AG04449 (cell line): Measurements from ENCODE around the gene TMEM186.

Experiments used
- CTCF ChIA-PET: fragments of 350-600 bp; formaldehyde crosslinking; extraction: SDS; loops from one replicate; lab custom pipeline; 2021; ENCODE audit warnings: antibody characterized with exemption; lab: Yijun Ruan, JAX
- POLR2A ChIA-PET: fragments of 400-600, 350-600 bp; formaldehyde crosslinking; extraction: SDS; loops from one replicate; lab custom pipeline; 2020; ENCODE audit warnings: antibody characterized with exemption, inconsistent platforms; lab: Yijun Ruan, JAX
- DNase-seq: peaks from one replicate; pipeline ENCODE4 v3.0.0-alpha.2; 2010; ENCODE audit warnings: low read depth, low spot score
- H3K4me3 ChIP-seq: 2 replicates; pipeline ENCODE4 v1.5.1; 2011; ENCODE audit warnings: low read depth, mild to moderate bottlenecking, control low read depth, low read length
- CTCF ChIP-seq: IDR thresholded peaks from one replicate; pipeline ENCODE4 v1.5.1; 2011; ENCODE audit warnings: mild to moderate bottlenecking, moderate library complexity, low read length, control low read depth, inconsistent platforms; ENCODE audit not compliant: insufficient read depth; ENCODE audit errors: missing control alignments

Gene TMEM186

GRCh38 chr16:8768283-8768682 lies 29.2 kb downstream of the TMEM186 start:
- CTCF ChIA-PET, result no interaction called here
- no peak for TF ChIP-seq CTCF
- POLR2A ChIA-PET, result no interaction called here
- H3K4me3 ChIP-seq, result no peak overlapping the region
- DNase-seq, result no peak

- no peak for TF ChIP-seq CTCF
- ChIA-PET POLR2A (interaction anchor here (0.5 kb wide), 1 partner anchor 138 kb away, joined by 3 read pairs; no protein-coding TSS in a partner anchor), CTCF (no interaction called here)
- no peak for DNase-seq
- no peak overlapping the region for H3K4me3 ChIP-seq
These were observed 30.3 kb downstream of the TMEM186 start for GRCh38 chr16:8767176-8767575.

- TF ChIP-seq CTCF, result no peak
These were observed 32.8 kb downstream of the TMEM186 start for GRCh38 chr16:8764525-8765250.

GRCh38 chr16:8763899-8764298 lies 33.5 kb downstream of the TMEM186 start:
- POLR2A ChIA-PET, result no interaction called here
- H3K4me3 ChIP-seq, result no peak overlapping the region
- no peak for TF ChIP-seq CTCF
- no peak for DNase-seq
- CTCF ChIA-PET, result interaction anchor here (1.1 kb wide), 1 partner anchor 28 kb away, joined by 4 read pairs; no protein-coding TSS in a partner anchor

More at GRCh38 chr16:8764525-8765250, 32.8 kb downstream of the TMEM186 start:
- CTCF ChIA-PET, result interaction anchor here (1.1 kb wide), 1 partner anchor 27 kb away, joined by 4 read pairs; no protein-coding TSS in a partner anchor
- no peak overlapping the region for H3K4me3 ChIP-seq
- no peak for DNase-seq
- POLR2A ChIA-PET, result no interaction called here

- no peak overlapping the region for H3K4me3 ChIP-seq
- no peak for TF ChIP-seq CTCF
- POLR2A ChIA-PET, result no interaction called here
- DNase-seq, result no peak
- CTCF ChIA-PET, result no interaction called here
These were observed 34.4 kb downstream of the TMEM186 start for GRCh38 chr16:8763083-8763482.

- DNase-seq, result no peak
- CTCF ChIA-PET, result interaction anchor here (0.7 kb wide), 1 partner anchor 29 kb away, joined by 3 read pairs; no protein-coding TSS in a partner anchor
- POLR2A ChIA-PET, result no interaction called here
- TF ChIP-seq CTCF, result no peak
- no peak overlapping the region for H3K4me3 ChIP-seq
These were observed 35.2 kb downstream of the TMEM186 start for GRCh38 chr16:8762254-8762653.
